HG02885 (cell line): ENCODE data around the gene CRADD.
A peak's percentile ranks its signal among the peaks of the same experiment; 100 is the strongest.
"Not testable (repeated sequence)": the region's sequence is repeated elsewhere in the genome, so short reads cannot be mapped to it uniquely, and the experiment has no call there.

Experiments used
- ATAC-seq: cut with Tn5 transposase; IDR thresholded peaks from one replicate; pipeline ENCODE4 v1.9.1; 2021; ENCODE audit warnings: mild to moderate bottlenecking; ENCODE audit not compliant: unreplicated experiment, poor library complexity

CRADD gene

GRCh38 chr12:93704122-93704521 is 26.9 kb downstream of the CRADD start:
- ATAC-seq, result no peak

GRCh38 chr12:93704625-93705024 is 27.4 kb downstream of the CRADD start:
- no peak for ATAC-seq

GRCh38 chr12:93705237-93705636 is 28.1 kb downstream of the CRADD start:
- no peak for ATAC-seq

GRCh38 chr12:93706387-93706786 is 29.2 kb downstream of the CRADD start:
- ATAC-seq, result no peak

- no peak for ATAC-seq
Measured at GRCh38 chr12:93706824-93707223, 29.6 kb downstream of the CRADD start.

- ATAC-seq, result no peak
Measured at GRCh38 chr12:93707836-93708235, 30.7 kb downstream of the CRADD start.

- ATAC-seq, result no peak
Measured at GRCh38 chr12:93708952-93709351, 31.8 kb downstream of the CRADD start.

GRCh38 chr12:93709386-93709785 is 32.2 kb downstream of the CRADD start:
- ATAC-seq, result no peak

GRCh38 chr12:93710574-93710926 is 33.4 kb downstream of the CRADD start:
- no peak for ATAC-seq

GRCh38 chr12:93711502-93711901 is 34.3 kb downstream of the CRADD start:
- ATAC-seq, result not testable (repeated sequence)

GRCh38 chr12:93712200-93712599 is 35.0 kb downstream of the CRADD start:
- ATAC-seq, result no peak

- no peak for ATAC-seq
Measured at GRCh38 chr12:93713060-93713459, 35.9 kb downstream of the CRADD start.

- ATAC-seq, result no peak
Measured at GRCh38 chr12:93713800-93714199, 36.6 kb downstream of the CRADD start.

GRCh38 chr12:93714382-93714781 is 37.2 kb downstream of the CRADD start:
- no peak for ATAC-seq

- no peak for ATAC-seq
Measured at GRCh38 chr12:93719710-93720109, 42.5 kb downstream of the CRADD start.

- ATAC-seq, result no peak
Measured at GRCh38 chr12:93720559-93720958, 43.4 kb downstream of the CRADD start.

- no peak for ATAC-seq
Measured at GRCh38 chr12:93722179-93722578, 45.0 kb downstream of the CRADD start.

- no peak for ATAC-seq
Measured at GRCh38 chr12:93722835-93723567, 45.8 kb downstream of the CRADD start.

GRCh38 chr12:93723568-93723930 is 46.4 kb downstream of the CRADD start:
- no peak for ATAC-seq

- ATAC-seq, result no peak
Measured at GRCh38 chr12:93725531-93725930, 48.4 kb downstream of the CRADD start.

GRCh38 chr12:93727195-93727811 is 50.1 kb downstream of the CRADD start:
- ATAC-seq, result peak; percentile 39

GRCh38 chr12:93727911-93728310 is 50.7 kb downstream of the CRADD start:
- ATAC-seq, result no peak
